ENCODE measurements around the gene CEP152.
"Not testable (repeated sequence)": the region's sequence is repeated elsewhere in the genome, so short reads cannot be mapped to it uniquely, and the experiment has no call there.

The CEP152 gene

DNA sequence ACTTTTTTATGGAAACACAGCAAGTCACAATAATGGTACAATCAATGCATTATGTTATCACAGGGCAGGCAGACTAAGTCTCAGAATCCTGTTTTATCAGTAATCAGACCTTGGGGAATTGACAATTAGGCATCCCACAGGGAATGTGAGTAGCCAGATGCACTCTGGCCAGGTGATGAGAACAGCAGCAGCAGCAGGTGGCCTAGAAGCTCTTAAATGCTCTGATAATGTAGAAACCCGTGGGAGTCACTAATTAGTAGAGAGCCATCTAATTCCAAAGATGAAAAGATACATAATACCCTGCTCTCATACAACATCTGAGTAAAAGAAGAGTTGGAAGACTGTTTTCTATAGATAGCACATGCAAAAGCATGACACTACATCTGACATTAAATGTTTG is 12.6 kb downstream of the CEP152 start:
- DNase-seq (ENCODE audit: low spot score), result no peak
- TF ChIP-seq, protein P1, sequence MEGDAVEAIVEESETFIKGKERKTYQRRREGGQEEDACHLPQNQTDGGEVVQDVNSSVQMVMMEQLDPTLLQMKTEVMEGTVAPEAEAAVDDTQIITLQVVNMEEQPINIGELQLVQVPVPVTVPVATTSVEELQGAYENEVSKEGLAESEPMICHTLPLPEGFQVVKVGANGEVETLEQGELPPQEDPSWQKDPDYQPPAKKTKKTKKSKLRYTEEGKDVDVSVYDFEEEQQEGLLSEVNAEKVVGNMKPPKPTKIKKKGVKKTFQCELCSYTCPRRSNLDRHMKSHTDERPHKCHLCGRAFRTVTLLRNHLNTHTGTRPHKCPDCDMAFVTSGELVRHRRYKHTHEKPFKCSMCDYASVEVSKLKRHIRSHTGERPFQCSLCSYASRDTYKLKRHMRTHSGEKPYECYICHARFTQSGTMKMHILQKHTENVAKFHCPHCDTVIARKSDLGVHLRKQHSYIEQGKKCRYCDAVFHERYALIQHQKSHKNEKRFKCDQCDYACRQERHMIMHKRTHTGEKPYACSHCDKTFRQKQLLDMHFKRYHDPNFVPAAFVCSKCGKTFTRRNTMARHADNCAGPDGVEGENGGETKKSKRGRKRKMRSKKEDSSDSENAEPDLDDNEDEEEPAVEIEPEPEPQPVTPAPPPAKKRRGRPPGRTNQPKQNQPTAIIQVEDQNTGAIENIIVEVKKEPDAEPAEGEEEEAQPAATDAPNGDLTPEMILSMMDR (IDR thresholded peaks at IDR 0.05; ENCODE audit: extremely low read depth, missing control alignments), result no peak

DNA sequence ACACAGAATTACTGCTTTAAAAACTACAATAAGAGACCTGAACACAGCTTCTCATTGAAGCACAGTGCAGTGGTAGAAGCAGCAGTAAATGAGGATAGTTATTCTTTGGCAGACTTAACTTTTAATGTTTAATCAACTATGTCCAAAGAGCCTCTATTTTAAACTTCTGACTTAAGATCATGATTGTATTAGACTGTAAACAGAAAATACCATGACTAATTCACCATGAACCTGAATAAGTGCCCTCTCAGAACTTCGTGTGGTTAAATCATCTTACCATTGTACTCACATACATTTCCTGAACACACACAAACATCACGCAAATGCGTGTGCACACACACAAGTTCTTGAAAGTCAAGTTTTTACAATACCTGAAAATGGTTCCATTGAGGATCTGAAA is 13.9 kb downstream of the CEP152 start:
- TF ChIP-seq, protein P1 (IDR thresholded peaks at IDR 0.05; ENCODE audit: extremely low read depth, missing control alignments), result no peak
- no peak for DNase-seq (ENCODE audit: low spot score)

DNA sequence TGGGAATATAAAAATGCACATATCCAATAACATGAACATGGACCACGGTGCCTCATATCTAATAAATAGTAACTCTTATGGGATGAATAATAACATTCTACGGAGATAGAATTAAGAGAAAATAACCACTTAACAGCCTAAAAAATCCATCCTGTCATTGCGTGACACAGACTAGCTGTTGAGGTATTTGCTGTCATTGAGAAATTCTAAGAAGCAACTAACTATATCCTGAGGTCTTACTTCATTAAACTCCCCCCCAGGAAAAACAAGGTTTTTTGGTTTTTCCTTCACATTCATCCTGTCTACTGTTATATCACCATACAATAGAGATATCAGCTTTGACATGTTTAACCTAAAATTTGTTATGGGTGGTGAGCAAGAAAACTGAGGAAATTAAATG is 14.3 kb downstream of the CEP152 start:
- TF ChIP-seq, protein P1 (IDR thresholded peaks at IDR 0.05; ENCODE audit: extremely low read depth, missing control alignments), result no peak
- DNase-seq (ENCODE audit: low spot score), result no peak

DNA sequence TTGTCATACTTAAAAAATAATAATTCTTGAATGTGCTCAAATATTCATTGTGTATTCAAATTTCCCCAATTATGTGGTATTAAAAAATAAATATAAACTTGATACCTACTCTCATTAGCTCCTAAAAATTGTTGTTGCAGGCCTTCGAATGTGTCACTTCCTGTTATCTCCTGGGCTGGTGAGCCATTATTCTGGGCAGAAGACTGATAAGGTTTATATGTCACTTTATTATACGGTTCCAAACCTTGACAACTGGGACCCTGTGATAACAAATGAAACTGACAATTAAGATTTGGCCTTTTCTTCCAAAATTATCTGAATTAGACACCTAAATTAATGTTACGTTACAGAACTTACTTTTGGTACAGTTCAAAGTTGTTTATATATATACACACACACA is 15.0 kb downstream of the CEP152 start:
- TF ChIP-seq, protein P1 (IDR thresholded peaks at IDR 0.05; ENCODE audit: extremely low read depth, missing control alignments), result no peak
- no peak for DNase-seq (ENCODE audit: low spot score)

DNA sequence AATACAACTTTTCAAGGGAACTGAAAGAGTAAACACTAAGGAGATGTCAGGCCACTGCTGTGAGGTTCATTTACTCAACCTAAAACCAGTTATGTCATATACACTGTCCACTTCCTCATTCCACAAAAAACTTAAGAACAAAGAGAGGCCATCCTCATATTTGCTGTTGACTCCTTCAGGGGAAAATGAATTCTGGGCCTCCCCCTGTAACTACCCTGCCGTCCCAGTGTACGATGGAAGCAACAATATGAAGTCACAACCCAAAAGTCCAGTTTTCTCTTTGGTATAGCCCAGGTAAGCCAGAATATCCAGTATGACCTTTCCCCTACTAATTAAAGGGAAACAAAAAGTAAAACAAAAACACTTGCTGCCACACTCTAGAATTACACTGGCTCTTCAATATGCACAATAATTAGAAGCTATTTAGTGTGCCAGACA is 16.2 kb downstream of the CEP152 start:
- peak; percentile 47 for DNase-seq (ENCODE audit: low spot score)
- TF ChIP-seq, protein P1 (IDR thresholded peaks at IDR 0.05; ENCODE audit: extremely low read depth, missing control alignments), result no peak

DNA sequence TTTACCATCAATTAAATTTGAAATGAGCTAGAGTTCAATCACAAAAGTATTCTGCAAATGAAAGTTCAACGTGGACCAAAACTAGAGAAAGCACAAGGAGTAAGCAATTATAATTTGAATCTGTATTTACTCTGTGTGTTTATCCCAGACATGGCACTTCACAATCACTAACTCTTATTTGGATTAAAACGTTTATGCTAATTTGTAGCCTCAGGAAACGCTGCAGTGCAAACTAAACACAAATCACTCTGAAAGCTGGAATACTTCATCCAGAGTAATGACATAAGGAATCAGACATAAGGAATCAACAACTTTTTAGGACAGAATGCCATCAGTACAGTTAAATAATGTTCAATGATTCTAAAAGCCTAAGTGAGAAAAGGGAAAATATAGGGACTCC is 18.5 kb downstream of the CEP152 start:
- no peak for DNase-seq (ENCODE audit: low spot score)
- TF ChIP-seq, protein P1 (IDR thresholded peaks at IDR 0.05; ENCODE audit: extremely low read depth, missing control alignments), result no peak

DNA sequence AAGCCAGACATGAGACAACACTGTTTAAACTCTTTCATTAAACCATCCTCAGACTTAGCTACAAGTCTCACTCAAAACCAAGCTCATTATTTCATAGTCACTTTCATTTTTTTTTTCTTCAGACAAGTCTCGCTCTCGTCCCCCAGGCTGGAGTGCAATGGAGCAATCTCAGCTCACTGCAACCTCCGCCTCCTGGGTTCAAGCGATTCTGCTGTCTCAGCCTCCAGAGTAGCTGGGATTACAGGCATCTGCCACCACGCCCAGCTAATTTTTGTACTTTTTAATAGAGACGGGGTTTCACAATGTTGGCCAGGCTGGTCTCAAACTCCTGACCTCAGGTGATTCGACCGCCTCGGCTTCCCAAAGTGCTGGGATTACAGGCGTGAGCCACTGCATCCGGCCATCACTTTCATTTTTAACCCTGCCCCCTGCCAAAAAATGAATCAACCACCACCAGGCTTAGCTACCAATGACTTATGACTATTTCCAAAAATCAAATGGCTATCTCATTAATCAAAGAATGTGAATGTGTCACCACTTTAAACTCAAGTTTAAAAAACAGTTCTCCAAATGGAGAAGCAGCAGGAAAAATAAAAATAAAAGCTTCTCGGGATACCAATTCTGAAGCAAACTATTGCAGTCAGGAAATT is 20.3 kb downstream of the CEP152 start:
- DNase-seq (ENCODE audit: low spot score), result not testable (repeated sequence)

DNA sequence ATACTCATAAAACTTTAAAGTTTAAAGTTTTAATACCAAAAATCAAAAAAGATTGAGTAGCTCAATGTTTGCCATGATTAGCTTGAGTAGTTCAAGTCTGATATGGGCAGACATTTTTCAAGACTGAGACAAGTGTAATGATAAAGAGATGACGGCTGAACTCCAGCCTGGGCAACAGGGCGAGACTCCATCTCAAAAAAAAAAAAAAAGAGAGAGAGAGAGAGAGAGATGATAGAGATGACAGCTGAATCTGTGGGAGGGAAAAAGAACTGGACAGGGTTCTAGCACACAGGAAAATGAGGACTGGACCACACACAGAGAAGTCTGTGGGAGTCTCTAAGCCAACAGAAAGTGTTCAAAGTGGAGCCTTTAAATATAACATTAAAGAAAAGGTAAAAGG is 25.2 kb downstream of the CEP152 start:
- DNase-seq (ENCODE audit: low spot score), result no peak
- TF ChIP-seq, protein P1 (IDR thresholded peaks at IDR 0.05; ENCODE audit: extremely low read depth, missing control alignments), result no peak
